ENCODE data around the gene SMIM13.

Gene SMIM13

DNA sequence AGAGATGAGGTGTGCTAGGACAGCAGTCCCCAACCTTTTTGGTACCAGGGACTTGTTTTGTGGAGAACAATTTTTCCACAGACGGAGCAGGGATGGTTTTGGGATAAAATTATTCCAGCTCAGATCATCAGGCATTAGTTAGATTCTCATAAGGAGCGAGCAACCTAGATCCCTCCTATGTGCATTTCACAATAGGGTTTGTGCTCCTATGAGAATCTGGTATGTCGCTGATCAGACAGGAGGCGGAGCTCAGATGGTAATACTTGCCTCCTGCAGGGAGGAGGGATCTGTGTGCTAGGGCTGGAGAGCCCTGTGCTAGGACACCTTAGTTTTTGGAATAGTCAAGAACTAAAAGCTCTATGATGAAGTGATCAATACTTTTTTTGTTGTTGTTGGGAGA, 2.5 kb downstream of the SMIM13 start:
- TF ChIP-seq SIN3A (IDR thresholded peaks at IDR 0.05; ENCODE audit: borderline replicate concordance, insufficient read depth, low read length) (no peak), POLR2AphosphoS5 (IDR thresholded peaks at IDR 0.05; ENCODE audit: low read depth, low read length) (no peak)

DNA sequence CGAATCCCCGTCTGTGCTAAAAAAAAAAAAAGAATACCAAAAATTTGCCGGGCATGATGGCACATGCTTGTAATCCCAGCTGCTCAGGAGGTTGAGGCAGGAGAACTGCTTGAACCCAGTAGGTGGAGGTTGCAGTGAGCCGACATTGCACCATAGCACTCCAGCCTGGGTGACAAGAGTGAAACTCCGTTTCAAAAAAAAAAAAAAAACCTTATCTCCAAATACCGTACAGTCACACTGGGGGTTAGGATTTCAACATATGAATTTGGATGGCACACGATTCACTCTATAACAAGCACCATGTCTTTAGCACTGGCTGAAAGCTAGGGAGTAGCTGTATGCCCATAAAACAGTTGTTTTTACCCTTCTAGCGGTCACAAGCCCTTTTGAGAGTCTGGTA, 3.8 kb downstream of the SMIM13 start:
- TF ChIP-seq POLR2AphosphoS5 (IDR thresholded peaks at IDR 0.05; ENCODE audit: low read depth, low read length), result no peak
- TF ChIP-seq SIN3A (IDR thresholded peaks at IDR 0.05; ENCODE audit: borderline replicate concordance, insufficient read depth, low read length), result no peak
- no peak for TF ChIP-seq TAF1 (IDR thresholded peaks at IDR 0.05; ENCODE audit: borderline replicate concordance, insufficient read depth, low read length)
- TF ChIP-seq, protein P1, sequence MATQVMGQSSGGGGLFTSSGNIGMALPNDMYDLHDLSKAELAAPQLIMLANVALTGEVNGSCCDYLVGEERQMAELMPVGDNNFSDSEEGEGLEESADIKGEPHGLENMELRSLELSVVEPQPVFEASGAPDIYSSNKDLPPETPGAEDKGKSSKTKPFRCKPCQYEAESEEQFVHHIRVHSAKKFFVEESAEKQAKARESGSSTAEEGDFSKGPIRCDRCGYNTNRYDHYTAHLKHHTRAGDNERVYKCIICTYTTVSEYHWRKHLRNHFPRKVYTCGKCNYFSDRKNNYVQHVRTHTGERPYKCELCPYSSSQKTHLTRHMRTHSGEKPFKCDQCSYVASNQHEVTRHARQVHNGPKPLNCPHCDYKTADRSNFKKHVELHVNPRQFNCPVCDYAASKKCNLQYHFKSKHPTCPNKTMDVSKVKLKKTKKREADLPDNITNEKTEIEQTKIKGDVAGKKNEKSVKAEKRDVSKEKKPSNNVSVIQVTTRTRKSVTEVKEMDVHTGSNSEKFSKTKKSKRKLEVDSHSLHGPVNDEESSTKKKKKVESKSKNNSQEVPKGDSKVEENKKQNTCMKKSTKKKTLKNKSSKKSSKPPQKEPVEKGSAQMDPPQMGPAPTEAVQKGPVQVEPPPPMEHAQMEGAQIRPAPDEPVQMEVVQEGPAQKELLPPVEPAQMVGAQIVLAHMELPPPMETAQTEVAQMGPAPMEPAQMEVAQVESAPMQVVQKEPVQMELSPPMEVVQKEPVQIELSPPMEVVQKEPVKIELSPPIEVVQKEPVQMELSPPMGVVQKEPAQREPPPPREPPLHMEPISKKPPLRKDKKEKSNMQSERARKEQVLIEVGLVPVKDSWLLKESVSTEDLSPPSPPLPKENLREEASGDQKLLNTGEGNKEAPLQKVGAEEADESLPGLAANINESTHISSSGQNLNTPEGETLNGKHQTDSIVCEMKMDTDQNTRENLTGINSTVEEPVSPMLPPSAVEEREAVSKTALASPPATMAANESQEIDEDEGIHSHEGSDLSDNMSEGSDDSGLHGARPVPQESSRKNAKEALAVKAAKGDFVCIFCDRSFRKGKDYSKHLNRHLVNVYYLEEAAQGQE (IDR thresholded peaks at IDR 0.05; ENCODE audit: insufficient read depth in 1 of 2, low read depth in 2 of 2, low read length in 2 of 2), result no peak
- TF ChIP-seq FOXP2 (optimal IDR thresholded peaks at IDR 0.05; ENCODE audit: borderline replicate concordance, extremely low read depth, extremely low read length, insufficient read depth), result no peak

DNA sequence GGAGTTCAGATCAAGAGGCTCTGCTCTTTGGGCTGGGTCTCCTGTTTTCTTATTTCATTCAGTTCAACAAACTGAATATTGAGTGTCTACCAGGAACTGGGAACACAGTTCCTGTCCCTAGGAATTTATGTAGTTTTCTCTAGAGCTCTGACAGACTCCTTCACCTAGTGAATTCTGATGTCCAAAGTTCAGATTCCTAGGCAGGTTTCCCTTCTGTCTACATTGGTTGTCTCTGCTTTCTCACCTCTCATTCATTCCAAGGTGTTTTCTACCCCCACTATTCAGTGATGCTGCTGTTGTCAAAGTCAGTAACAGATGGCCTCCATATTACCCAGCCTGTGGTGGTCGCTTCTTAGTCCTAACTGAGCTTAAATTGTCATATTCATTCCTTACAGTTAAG, 4.4 kb downstream of the SMIM13 start:
- TF ChIP-seq TAF1 (IDR thresholded peaks at IDR 0.05; ENCODE audit: borderline replicate concordance, insufficient read depth, low read length), result no peak
- no peak for TF ChIP-seq POLR2AphosphoS5 (IDR thresholded peaks at IDR 0.05; ENCODE audit: low read depth, low read length)
- TF ChIP-seq, protein P1 (IDR thresholded peaks at IDR 0.05; ENCODE audit: insufficient read depth in 1 of 2, low read depth in 2 of 2, low read length in 2 of 2), result no peak
- TF ChIP-seq FOXP2 (optimal IDR thresholded peaks at IDR 0.05; ENCODE audit: borderline replicate concordance, extremely low read depth, extremely low read length, insufficient read depth), result no peak
- TF ChIP-seq SIN3A (IDR thresholded peaks at IDR 0.05; ENCODE audit: borderline replicate concordance, insufficient read depth, low read length), result no peak

DNA sequence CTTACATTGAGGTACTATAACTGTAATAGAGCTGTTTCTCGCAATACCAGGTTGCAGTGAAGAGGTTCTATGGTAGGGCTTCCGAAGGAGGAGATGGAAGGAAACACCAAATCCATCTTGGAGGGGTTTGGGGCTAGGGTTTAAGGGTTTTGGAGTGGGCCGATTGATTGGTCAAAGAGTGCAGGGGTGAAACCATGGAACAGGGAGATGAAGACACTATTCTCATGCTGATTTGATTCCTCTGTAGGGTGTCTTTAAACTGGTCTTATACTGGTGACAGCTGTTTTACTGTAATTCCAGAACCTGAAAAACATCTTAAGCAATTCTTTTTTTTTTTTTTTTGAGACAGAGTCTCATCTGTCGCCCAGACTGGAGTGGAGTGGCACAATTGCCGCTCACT, 7.8 kb downstream of the SMIM13 start:
- TF ChIP-seq, protein P1 (IDR thresholded peaks at IDR 0.05; ENCODE audit: insufficient read depth in 1 of 2, low read depth in 2 of 2, low read length in 2 of 2), result no peak
- no peak for TF ChIP-seq SIN3A (IDR thresholded peaks at IDR 0.05; ENCODE audit: borderline replicate concordance, insufficient read depth, low read length)
- TF ChIP-seq FOXP2 (optimal IDR thresholded peaks at IDR 0.05; ENCODE audit: borderline replicate concordance, extremely low read depth, extremely low read length, insufficient read depth), result no peak
- no peak for TF ChIP-seq POLR2AphosphoS5 (IDR thresholded peaks at IDR 0.05; ENCODE audit: low read depth, low read length)
- no peak for TF ChIP-seq TAF1 (IDR thresholded peaks at IDR 0.05; ENCODE audit: borderline replicate concordance, insufficient read depth, low read length)

DNA sequence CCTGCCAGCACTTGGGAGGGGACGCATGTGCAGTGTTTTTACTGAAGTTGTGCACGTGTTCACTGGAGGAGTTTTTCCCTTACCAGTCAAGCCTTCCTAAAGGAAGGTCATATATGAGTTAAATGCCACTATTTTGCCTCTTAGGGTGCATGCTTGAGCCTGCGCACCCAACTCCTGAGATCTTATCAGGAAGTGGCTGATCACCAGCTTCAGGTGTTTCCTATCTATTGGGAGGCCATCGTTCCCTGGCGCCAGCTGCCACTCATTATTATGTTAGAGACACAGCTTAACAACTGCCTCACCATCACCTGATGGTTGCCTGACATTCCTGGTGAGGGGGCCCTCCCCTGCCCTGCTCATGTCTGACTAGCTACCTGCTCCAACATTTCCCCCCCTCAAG, 9.4 kb downstream of the SMIM13 start:
- no peak for TF ChIP-seq TAF1 (IDR thresholded peaks at IDR 0.05; ENCODE audit: borderline replicate concordance, insufficient read depth, low read length)
- TF ChIP-seq, protein P1 (IDR thresholded peaks at IDR 0.05; ENCODE audit: insufficient read depth in 1 of 2, low read depth in 2 of 2, low read length in 2 of 2), result no peak
- TF ChIP-seq FOXP2 (optimal IDR thresholded peaks at IDR 0.05; ENCODE audit: borderline replicate concordance, extremely low read depth, extremely low read length, insufficient read depth), result no peak
- TF ChIP-seq POLR2AphosphoS5 (IDR thresholded peaks at IDR 0.05; ENCODE audit: low read depth, low read length), result no peak
- TF ChIP-seq SIN3A (IDR thresholded peaks at IDR 0.05; ENCODE audit: borderline replicate concordance, insufficient read depth, low read length), result no peak
